Breast epithelium (tissue), 4 donors: ENCODE results near the gene SYNJ2. TPM values are rescaled to one million over a fixed set of nuclear protein-coding genes. Genes with fewer than 3 reads are reported as not detected.

Experiments used
- DNase-seq, 2 donors: peaks; one replicate each; pipeline ENCODE4 v3.0.0-alpha.2; 2019; ENCODE audit warnings: low spot score in 2 of 2
- H3K27ac ChIP-seq, 2 donors: fragments of 200-600 bp; sonication (generic) in 1 of 2; one replicate each; pipeline ENCODE4 v1.5.1; 2016 to 2019; ENCODE audit warnings: mild to moderate bottlenecking in 1 of 2
- H3K27me3 ChIP-seq, 2 donors: fragments of 200-600 bp; sonication (generic) in 1 of 2; one replicate each; pipeline versions ENCODE4 v1.5.1 to v1.6.0; 2017 to 2019; ENCODE audit warnings: control low read depth in 1 of 2, mild to moderate bottlenecking in 1 of 2
- H3K36me3 ChIP-seq: fragments of 200-600 bp; one replicate; pipeline ENCODE4 v1.5.1; 2019
- H3K4me1 ChIP-seq, 2 donors: fragments of 200-600 bp; sonication (generic); one replicate each; pipeline ENCODE4 v1.5.1; 2016 to 2019; ENCODE audit warnings: control low read depth in 1 of 2
- H3K4me3 ChIP-seq, 3 donors: fragments of 200-600 bp; sonication (generic); 1 replicate in 2 of 3; 2 replicates in 1 of 3; pipeline ENCODE4 v1.5.1; 2016 to 2019; ENCODE audit warnings: mild to moderate bottlenecking in 3 of 3, moderate library complexity in 2 of 3
- H3K9me3 ChIP-seq, 2 donors: fragments of 200-600 bp; sonication (generic) in 1 of 2; one replicate each; pipeline ENCODE4 v1.5.1; 2016 to 2019; ENCODE audit warnings: control low read depth in 1 of 2
- CTCF ChIP-seq, 3 donors: fragments of 450-650 bp; IDR thresholded peaks; one replicate each; pipeline ENCODE4 v1.5.1; 2016 to 2017; ENCODE audit warnings: antibody characterized with exemption in 3 of 3, mild to moderate bottlenecking in 3 of 3, moderate library complexity in 3 of 3
- POLR2A ChIP-seq: fragments of 450-650 bp; IDR thresholded peaks from one replicate; pipeline ENCODE4 v1.6.1; 2016; ENCODE audit warnings: antibody characterized with exemption, mild to moderate bottlenecking, moderate library complexity
- POLR2AphosphoS5 ChIP-seq, 3 donors: sonication (generic); formaldehyde crosslinking; IDR thresholded peaks; one replicate each; pipeline ENCODE4 v1.6.1; 2017; ENCODE audit warnings: antibody characterized with exemption in 3 of 3
- intact Hi-C: fragments of 100-400 bp; cut with DNase I; formaldehyde crosslinking; loops from one replicate; pipeline ENCODE4 v1.15.1; 2023; ENCODE audit warnings: low total_unique reads
- total RNA-seq, 3 donors: library from RNA; depleted of rRNA; stranded (reverse); fragments of >200 nt; gene quantifications; one replicate each; pipeline ENCODE4 v1.1.0, GENCODE V29; 2016

The SYNJ2 gene
- total RNA-seq, 3 donors from 2014 or later = 3.0 to 20.2 (median 15.7) TPM

- Histone ChIP-seq H3K4me1 (peaks cover 0 to 6% of the 10 kb centered on the region in 2 donors), H3K27ac (peak overlapping the region in 1 of 2 donors; percentile 15)
Measured at GRCh38 chr6:158039571-158040050, 57.9 kb downstream of the SYNJ2 start.

DNA sequence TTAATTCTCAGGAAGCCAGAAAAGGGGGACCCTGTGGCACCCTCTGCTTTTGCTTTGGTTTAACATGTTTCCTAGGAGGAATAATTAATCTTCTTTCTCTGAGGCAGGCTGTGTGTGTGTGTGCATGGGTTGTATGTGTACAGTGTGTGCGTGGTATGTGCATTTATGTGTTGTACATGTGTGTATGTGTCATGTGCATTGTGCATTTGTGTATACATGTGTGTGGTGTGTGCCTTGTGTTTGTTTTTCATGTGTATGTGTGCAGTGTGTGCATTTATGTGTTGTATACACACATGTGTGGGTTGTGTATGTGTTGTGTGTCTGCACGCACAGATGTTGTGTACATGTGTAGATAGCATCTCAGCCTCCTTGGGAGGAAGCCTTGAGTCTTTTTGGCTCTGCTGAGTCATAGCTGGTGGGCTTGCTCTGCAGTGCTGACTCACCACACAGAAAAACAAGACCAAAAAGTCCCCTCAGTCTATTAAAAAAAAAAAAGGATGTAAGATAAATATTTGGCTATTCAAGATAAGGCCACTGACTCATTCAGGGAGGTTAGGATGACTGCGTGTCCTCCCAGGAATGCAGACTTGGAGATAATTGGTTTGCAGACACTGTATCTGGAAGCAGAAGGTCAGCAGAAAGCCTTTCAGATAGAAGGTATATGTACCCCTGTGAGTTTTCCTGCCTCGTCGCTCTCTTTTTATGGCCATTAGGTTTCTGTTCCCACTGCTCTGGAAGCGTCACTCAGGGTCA is 58.6 kb downstream of the SYNJ2 start:
- Histone ChIP-seq H3K27me3 (no peaks in the 10 kb centered on the region), H3K4me1 (peaks cover 0 to 6% of the 10 kb centered on the region in 2 donors), H3K4me3 (no peak overlapping the region), H3K36me3 (no peaks in the 10 kb centered on the region), H3K27ac (peak overlapping the region; percentile 51 to 81), H3K9me3 (no peaks in the 10 kb centered on the region)
- DNase-seq = no peak
- intact Hi-C loops = loop anchor here (5.0 kb wide), 1 partner anchor 58 kb away; the partner anchor contains the start of gene SYNJ2
- no peak for TF ChIP-seq POLR2AphosphoS5 (IDR thresholded peaks at IDR 0.05)
- TF ChIP-seq POLR2A = no peak
- TF ChIP-seq CTCF (IDR thresholded peaks at IDR 0.05) = no peak

More at GRCh38 chr6:158039571-158040050, 57.9 kb downstream of the SYNJ2 start:
- Histone ChIP-seq H3K36me3 (no peaks in the 10 kb centered on the region), H3K27me3 (no peaks in the 10 kb centered on the region), H3K9me3 (no peaks in the 10 kb centered on the region), H3K4me3 (no peak overlapping the region)
- no peak for DNase-seq
- TF ChIP-seq POLR2AphosphoS5 (IDR thresholded peaks at IDR 0.05) (no peak), CTCF (IDR thresholded peaks at IDR 0.05) (no peak), POLR2A (no peak)
- intact Hi-C loops = loop anchor here (5.0 kb wide), 1 partner anchor 57 kb away; the partner anchor contains the start of gene SYNJ2

- Histone ChIP-seq H3K4me3 (no peak overlapping the region), H3K4me1 (peaks cover 0 to 6% of the 10 kb centered on the region in 2 donors), H3K27me3 (no peaks in the 10 kb centered on the region), H3K9me3 (no peaks in the 10 kb centered on the region), H3K27ac (peak overlapping the region; percentile 51 to 81), H3K36me3 (no peaks in the 10 kb centered on the region)
- intact Hi-C loops = loop anchor here (5.0 kb wide), 1 partner anchor 59 kb away; the partner anchor contains the start of gene SYNJ2
- TF ChIP-seq CTCF (IDR thresholded peaks at IDR 0.05) (no peak), POLR2A (no peak)
- no peak for DNase-seq
Measured at GRCh38 chr6:158040804-158041347, 59.2 kb downstream of the SYNJ2 start.

DNA sequence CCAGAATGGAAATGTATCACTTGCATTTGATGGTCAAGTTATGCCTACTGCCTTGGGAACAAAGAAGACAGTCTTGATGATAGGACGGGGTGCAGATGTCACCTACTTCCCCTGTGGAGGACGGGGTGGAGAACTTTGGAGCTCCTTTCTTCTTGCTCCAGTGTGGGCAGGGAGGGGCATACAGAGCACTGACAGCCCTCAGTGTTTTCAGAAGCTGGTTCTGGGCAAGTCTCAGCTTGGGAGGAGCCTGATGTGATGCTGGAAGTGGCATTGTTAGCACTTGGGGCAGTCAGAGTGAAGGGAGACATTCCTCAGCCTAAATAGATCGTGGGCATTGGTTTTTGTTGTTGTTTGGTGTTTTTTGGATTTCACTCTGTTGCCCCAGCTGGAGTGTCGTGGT is 59.7 kb downstream of the SYNJ2 start:
- TF ChIP-seq POLR2AphosphoS5 (IDR thresholded peaks at IDR 0.05) = no peak
- no peak for TF ChIP-seq POLR2A
- TF ChIP-seq CTCF (IDR thresholded peaks at IDR 0.05) = no peak
- no peak for DNase-seq
- H3K4me1 ChIP-seq = peaks cover 0 to 6% of the 10 kb centered on the region in 2 donors

DNA sequence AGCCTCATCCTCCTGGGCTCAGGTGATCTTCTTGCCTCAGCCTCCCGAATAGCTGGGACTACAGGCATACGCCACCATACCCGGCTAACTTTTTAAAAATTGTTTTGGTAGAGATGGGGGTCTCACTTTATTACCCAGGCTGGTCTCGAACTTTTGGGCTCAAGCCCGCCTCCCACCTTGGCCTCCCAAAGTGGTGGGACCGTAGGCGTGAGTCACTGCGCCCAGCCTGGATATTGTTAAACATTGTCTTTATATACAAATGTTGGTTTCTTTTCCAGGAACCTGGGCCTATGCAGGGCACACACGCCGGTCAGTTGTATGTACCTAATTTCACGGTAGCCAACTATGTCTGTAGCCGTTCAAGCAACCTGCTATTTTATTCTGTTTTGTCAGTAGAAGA is 60.1 kb downstream of the SYNJ2 start:
- Histone ChIP-seq H3K27me3 (no peaks in the 10 kb centered on the region), H3K4me3 (no peak overlapping the region), H3K27ac (peak overlapping the region; percentile 81 to 82), H3K4me1 (peaks cover 0 to 6% of the 10 kb centered on the region in 2 donors), H3K36me3 (no peaks in the 10 kb centered on the region), H3K9me3 (no peaks in the 10 kb centered on the region)
- intact Hi-C loops = loop anchor here (5.0 kb wide), 1 partner anchor 59 kb away; the partner anchor contains the start of gene SYNJ2
- TF ChIP-seq POLR2A (no peak), CTCF (IDR thresholded peaks at IDR 0.05) (no peak), POLR2AphosphoS5 (IDR thresholded peaks at IDR 0.05) (no peak)
- no peak for DNase-seq

More for the DNA sequence above, 59.7 kb downstream of the SYNJ2 start:
- intact Hi-C loops = loop anchor here (5.0 kb wide), 1 partner anchor 59 kb away; the partner anchor contains the start of gene SYNJ2
- H3K27me3 ChIP-seq = no peaks in the 10 kb centered on the region
- H3K9me3 ChIP-seq = no peaks in the 10 kb centered on the region
- H3K27ac ChIP-seq = peak overlapping the region; percentile 51 to 81
- no peaks in the 10 kb centered on the region for H3K36me3 ChIP-seq
- no peak overlapping the region for H3K4me3 ChIP-seq
